Stimulated activated CD4-positive, alpha-beta T cell treated with anti-CD3 and anti-CD28 coated beads, Interleukin-1b, Interleukin-23, amount 100 ng/mL, for 24 hours (primary cell): ENCODE data around the gene ZNF772.
"Not testable (repeated sequence)": the region's sequence is repeated elsewhere in the genome, so short reads cannot be mapped to it uniquely, and the experiment has no call there.

ENCODE experiments used
- DNase-seq, 4 experiments: peaks; one replicate each; pipeline ENCODE4 v3.0.0-alpha.2; 2020; ENCODE audit warnings: low read depth in 4 of 4, low spot score in 1 of 4

ZNF772 gene

DNA sequence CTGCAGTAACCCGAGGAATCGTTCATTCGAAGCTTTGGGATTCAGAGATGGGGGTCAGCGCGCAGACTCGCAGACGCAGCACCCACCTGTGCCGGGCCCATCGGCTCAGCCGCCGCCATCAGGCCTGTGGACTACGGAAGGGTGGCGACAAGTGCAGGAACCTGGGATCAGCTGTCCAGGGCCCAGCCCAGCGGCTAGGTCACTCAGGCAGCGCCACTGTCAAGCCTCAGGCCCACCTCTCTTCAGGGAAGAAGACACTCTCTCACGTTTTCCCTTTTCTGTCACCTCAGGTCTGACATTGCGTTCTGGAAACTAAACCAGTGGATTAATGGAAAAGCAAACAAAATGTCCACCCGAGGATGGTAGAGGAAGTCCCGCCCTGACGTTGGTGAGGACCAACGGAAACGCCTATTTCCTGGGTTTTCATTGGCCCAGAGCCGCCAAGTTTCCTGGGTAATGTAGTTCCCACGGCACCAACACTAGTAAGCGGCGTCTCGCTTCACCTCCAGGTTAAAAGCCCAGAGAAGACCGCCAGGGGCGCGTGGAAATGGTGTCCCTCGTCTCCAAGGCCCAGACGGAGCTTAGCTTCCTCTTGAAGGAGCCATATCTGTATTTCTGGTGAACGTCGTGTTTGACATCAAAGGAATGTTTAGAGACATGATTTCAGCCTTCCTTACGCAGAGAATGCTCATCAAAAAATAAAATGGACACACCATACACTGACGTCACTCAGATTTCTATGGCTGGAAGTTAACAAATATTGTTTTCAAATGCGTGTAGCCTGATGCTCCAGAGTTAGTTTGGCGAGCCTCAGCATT lies at the start of gene ZNF772:
Gene ZNF772 (minus strand): TSS at position 376 of the 818 bp plus-strand sequence. CDS start 257 bp downstream, at position 119.
- peak; percentile 64 to 76 (median 74) for DNase-seq

DNA sequence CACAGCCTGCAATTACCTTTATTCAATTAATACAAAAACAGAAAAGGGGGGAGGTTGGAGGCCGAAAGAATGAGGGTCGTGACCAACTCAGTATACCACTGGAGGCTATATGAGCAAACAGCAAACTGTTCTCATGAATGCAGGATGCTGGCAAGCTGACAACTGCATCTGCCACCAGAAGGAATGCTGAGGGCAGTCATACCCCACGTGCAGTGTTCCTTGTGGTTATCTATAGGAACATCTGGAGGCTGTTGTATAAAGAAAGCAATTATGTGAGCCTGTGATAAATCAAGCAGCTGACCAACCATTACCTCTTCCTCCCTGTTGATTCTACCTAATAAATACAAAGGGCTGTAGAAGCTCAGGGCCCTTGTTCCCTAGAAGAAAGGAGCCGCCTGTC lies 40.7 kb upstream of the ZNF772 start:
- not testable (repeated sequence) for DNase-seq

DNA sequence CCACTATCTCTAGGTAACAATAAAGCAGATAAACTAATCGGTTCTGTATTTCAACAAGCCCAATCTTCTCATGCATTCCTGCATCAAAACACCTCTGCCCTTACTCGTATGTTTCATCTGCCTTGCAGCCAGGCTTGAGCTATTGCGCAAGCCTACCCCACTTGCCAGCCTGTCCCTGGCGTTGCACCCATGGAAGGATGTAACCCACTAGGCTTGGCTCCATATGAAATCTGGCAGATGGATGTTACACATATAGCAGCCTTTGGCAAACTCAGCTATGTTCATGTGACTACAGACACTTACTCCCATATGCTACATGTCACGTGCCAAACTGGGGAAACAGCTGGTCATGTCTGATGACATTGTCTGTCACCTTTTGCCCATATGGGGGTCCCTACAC lies 37.9 kb upstream of the ZNF772 start:
- no peak for DNase-seq

DNA sequence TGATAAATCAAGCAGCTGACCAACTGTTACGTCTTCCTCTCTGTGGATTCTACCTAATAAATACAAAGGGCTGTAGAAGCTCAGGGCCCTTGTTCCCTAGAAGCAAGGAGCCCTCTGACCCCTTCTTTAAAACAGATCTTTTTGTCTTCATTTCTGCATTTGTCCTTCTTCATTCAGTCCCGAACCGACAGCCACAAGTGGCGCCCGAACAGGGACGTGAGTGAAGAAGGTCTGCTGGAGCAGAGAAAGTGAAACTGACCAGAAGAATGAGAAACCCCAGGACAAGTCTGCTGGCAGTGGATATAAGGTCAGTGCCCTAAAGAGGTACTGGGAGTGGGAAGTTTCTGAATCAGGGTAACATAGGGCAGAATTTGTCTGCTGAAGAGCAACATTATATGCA lies 35.5 kb upstream of the ZNF772 start:
- no peak for DNase-seq

DNA sequence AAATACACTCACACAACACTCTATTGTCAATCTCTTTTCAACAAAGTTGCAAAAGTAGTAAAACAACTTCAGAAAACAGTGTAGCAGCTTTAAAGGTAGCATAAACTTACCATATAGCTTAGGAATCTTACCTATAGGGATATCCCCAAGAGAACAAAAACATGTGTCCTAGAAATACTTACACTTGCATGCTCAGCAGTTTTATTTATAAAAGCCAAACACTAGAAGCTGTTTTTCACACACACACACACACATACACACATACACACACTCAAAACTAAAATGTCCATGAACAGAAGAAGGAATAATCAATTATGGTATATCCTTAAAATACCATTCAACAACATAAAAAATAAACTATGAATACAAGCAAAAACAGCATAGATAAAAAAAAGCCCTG lies 34.1 kb upstream of the ZNF772 start:
- no peak for DNase-seq

DNA sequence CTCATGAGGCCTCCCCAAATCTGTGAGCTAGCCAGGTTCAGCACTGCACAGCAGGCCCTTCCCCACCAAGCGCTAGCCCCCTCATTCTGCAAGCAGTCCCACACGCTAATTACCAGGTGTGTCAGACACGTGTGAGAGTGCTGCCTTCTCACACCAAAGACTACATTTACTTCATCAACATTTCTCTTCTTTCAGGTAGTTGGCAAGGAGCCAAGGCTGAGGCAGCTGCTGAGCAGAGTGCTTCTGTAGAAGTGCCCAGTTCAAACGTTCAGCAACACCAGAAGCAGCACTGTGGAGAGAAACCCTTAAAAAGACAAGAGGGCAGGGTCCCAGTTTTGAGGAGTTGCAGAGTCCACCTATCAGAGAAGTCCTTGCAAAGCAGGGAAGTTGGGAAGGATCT lies 28.8 kb upstream of the ZNF772 start:
- no peak for DNase-seq

DNA sequence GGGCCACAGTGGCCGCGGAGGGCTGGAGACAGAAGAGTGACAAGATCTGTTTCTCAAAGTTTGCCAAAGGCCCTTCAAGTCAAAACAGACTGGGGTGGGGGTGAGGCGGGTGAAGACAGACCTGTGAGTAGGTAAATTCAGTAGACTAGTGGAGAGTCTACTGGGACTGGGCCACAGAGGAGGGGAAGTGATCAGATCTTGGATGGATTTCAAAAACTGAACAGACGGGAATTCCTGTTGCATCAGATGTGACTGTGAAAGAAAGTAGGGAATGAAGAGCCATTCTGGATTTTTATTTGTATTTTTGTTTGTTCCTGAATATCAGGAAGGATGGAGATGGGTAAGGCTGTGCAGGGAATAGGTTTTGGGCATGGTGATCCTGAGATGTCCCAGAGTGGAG lies 23.0 kb upstream of the ZNF772 start:
- DNase-seq = not testable (repeated sequence)

DNA sequence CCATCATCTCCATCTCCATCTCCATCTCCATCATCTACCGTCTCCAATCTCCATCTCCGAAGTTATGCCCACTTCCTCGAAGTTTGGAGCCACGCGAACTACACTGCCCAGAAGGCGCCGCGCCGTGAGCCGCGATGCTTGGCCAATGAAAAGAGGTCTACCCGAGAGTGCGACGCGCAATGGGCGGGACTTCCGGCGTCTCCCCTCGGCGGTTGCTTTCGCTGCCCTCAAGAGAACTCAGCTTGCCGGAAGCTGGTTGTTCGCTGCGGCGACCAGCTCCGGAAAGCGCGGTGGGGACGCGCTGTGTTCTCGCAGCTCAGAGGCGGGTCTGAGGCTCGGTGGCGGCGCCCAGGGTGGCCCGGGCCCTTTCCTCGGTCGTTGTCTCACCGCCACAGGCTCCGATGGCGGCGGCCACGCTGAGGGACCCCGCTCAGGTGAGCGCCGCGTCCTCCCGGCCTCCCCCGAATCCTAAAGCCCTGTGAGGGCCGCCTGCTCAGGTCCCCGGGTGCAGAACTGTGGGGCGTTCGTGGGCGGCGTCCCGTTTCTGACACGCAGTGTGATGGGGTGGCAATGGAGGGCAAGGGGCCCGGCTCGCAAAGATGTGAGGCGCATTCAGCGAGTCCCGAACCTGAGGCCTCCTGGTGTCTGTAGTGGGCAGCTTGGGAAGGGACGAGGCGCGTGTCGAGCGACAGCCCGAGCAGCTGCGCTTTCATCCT lies 22.5 kb upstream of the ZNF772 start, which contains the start of gene ZNF773:
Gene ZNF773 (plus strand): TSS at position 259 of the 716 bp plus-strand sequence. CDS start 143 bp downstream, at position 402.
- peak; percentile 89 to 95 (median 93) for DNase-seq

DNA sequence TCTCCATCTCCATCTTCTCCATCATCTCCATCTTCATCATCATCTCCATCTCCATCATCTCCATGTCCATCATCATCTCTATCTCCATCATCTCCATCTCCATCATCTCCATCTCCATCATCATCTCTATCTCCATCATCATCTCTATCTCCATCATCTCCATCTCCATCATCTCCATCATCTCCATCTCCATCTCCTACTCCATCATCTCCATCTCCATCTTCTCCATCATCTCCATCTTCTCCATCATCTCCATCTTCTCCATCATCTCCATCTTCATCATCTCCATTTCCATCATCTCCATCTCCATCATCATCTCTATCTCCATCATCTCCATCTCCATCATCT lies 21.9 kb upstream of the ZNF772 start:
- DNase-seq = not testable (repeated sequence)

DNA sequence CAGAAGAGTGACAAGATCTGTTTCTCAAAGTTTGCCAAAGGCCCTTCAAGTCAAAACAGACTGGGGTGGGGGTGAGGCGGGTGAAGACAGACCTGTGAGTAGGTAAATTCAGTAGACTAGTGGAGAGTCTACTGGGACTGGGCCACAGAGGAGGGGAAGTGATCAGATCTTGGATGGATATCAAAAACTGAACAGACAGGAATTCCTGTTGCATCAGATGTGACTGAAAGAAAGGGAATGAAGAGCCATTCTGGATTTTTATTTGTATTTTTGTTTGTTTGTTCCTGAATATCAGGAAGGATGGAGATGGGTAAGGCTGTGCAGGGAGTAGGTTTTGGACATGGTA lies 10.9 kb upstream of the ZNF772 start:
- DNase-seq = not testable (repeated sequence)

DNA sequence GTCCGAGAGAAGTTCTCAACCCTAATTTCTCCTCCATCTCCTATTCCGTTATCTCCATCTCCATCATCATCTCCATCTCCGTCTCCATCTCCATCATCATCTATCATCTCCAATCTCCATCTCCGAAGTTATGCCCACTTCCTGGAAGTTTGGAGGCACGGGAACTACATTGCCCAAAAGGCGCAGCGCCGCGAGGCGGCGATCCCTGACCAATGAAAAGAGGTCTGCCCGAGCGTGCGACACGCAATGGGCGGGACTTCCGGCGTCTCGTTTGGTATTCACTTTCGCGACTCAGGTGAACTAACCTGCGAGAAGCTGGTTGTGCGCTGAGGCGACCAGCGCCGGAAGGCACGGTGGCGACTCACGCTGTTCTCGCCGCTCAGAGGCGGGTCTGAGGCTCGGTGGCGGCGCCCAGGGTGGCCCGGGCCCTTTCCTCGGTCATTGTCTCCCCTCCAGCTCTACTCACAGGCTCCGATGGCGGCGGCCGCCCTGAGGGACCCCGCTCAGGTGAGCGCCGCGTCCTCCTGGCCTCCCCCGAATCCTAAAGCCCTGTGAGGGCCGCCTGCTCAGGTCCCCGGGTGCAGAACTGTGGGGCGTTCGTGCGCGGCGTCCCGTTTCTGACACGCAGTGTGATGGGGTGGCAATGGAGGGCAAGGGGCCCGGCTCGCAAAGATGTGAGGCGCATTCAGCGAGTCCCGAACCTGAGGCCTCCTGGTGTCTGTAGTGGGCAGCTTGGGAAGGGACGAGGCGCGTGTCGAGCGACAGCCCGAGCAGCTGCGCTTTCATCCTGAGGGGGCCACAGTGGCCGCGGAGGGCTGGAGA lies 10.3 kb upstream of the ZNF772 start, which contains the start of gene ZNF419:
Gene ZNF419 (plus strand): TSS at position 274 of the 822 bp plus-strand sequence. CDS start 201 bp downstream, at position 475.
- peak; percentile 86 to 96 (median 90) for DNase-seq

DNA sequence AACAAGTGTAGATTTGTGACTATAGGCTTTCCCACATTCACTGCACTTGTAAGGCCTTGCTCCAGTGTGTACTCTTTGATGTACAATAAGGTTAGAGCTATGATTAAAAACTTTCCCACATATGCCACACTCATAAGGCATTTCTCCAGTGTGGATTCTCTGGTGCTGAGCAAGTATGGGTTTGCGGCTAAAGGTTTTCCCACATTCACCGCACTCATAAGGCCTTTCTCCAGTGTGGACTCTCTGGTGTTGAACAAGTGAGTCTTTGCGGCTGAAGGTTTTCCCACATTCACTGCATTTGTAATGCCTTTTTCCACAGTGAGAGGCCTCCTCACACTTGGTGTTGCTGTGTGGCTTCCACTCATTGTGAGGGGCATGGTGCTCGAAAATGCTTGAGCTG lies 3.7 kb downstream of the ZNF772 start:
- DNase-seq = no peak

DNA sequence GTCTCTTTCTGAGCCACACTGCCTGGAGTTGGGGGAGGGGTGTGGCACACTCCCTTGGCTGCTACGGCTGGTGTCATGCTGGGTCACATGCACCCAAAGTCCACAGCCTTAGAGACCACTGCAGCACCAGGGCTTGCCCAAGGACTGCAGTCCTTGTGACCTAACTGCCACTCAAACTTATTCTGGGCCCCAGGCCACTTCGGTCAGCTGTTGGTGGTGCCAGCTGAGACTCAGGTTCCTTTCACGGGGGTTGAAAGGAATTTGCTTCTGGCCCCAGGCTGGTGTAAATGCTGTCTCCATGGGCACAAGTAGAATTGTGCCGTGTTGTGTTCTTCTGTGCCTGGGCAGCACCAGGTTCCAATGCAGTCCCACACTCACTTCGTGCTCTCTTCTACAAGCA lies 10.9 kb downstream of the ZNF772 start:
- DNase-seq = no peak

DNA sequence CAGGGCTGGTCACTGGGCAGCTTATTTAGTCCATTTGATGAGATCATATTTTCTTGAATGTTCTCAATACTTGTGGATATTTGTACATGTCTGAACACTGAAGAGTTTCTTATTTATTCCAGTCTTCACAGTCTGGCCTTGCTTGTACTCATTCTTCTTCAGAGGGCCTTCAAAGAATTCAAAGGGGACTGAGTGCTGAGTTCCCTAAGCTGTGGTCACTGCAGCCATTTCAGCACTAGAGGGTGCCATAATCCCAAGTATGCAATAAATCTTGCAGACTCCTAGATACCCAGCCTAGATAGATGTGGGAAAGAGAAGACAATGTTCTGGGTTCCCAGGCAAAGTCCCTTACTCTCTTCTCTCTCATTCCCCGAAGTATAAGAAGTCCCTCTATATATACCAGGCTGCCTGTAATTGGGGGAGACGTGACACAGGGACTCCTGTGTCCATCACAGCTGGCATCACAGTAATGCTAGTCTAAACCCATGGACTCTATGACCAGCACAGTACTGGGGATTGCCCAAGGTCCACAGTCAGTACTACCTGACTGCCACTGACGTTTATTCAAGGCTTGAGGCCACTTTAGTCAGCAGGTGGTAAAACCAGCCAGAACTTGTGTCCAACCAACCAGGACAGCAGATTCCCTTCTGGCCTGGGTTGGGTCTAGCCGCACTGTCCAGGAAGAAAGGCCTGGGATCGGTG lies 11.5 kb downstream of the ZNF772 start:
- no peak for DNase-seq

DNA sequence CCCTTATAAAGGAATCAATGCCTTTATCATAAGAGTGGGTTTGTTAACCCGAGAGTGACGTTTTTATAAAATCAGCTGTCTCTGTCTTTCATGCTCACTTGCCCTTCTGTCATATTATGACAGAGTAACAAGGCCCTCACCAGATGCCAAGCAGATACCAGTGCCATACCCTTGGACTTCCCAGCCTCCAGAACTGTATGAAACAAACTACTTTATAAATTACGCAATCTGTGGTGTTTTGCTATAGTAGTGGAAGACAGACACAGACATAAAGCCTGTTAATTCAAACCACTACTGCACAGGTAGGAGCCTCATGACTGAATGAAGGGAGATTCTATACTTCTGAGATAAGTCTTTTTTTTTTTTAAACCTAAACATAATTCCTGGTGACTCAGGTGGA lies 25.1 kb downstream of the ZNF772 start:
- DNase-seq = no peak

DNA sequence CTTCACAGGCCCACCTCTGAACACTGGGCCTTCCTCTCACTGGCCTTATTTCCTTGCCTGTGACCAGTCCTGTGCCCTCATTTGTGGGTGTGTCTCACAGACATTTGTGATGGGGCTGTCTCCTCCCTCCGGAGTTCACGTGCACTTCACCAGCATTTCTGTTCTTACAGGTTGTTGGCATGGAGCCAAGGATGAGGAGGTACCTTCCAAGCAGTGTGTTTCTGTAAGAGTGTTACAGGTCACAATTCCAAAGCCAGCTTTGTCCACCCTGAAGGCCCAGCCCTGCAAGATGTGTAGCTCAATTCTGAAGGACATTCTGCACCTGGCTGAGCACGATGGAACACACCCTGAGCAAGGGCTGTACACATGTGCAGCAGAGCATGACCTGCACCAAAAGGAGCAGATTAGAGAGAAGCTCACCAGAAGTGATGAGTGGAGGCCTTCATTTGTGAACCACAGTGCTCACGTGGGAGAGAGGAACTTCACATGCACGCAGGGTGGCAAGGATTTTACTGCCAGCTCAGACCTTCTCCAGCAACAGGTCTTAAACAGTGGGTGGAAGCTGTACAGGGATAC lies 34.2 kb downstream of the ZNF772 start:
- no peak for DNase-seq

DNA sequence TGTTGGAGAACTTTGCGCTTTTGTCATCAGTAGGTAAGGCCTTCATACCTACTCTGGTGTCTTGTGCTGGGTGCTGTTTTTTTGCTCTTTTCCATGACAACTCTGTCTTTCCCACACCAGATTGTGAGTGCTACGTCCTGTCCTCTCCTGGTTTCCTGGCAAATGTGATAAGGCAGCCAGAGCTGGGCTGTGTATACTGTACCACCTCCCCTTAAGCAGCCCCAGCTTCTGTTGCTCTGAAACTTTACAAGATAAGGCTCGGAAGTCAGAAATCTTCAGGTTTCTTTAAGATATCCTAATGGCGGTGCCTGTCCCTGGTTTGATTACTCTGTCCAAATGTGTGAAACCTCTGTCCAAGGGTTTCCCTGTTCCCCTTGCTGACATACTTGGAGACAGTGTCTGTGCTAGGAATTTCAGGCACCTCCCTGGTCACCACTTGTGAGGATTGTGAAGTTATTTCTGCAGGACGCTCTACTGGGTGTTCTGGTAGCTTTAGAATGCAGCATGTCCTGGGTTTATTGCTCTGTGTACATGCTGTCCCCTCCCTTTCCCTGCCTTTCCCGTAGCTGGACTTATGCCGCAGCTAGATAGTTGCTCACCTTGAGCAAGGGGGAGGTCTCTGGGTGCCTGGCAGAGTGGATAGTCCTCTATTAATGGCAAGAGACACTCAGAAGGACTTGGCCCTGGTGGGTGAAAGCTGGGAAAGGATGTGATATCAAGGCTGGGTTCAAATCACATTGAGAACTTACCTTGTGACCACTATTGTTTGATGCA lies 35.2 kb downstream of the ZNF772 start:
- DNase-seq = no peak

DNA sequence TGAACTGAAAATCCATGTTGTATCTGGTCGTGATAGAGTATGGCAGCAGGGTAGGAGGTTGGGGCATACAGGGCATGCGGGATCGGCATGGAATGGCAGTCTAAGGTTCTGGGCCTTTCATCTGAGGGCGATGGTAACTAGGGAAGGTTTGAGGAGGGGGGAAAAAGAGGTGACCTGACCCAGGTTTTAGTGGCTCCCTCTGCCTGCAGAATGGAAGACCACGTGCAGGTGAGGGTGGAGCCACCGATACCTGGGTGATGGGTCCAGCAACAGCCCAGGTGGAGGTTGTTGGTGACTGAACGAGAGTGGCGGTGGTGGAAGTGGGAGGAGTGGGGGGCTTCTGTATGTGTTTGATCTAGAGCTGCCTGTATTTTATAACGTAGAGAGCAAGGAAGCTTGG lies 38.4 kb downstream of the ZNF772 start:
- no peak for DNase-seq

DNA sequence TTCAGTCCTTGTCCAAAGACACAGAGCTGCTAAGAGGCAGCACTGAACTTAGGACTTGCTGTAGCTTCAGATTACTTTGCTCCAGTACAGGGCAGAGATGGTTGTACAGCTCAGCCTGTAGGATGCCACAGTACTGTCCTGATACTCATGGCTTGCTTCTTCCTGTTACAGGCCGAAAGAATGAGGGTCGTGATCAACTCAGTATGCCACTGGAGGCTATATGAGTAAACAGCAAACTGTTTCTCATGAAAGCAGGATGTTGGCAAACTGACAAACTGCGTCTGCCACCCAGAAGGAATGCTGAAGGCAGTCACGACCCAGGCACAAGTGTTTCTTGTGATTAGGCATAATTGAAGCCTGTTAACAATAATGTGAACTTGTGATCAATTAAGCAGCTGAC lies 39.4 kb downstream of the ZNF772 start:
- no peak for DNase-seq

DNA sequence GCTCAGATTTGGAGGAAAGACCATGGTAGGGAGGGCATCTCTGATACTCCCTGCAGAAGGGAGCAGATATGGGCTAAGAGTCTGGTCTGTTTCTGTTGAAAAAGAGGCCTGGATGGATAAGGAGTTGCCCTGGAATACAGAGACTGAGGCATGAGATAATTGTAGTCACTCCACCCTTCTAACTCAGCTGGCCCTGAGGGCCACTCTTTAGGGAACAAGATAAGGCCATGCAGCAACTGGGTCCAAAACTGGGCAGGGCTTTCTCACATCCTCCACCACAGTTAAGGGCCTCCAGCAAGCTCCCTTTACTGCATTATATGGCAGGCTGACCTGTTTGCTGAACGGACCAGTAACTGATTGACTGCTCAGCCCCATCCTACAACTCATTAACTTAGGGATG lies 40.9 kb downstream of the ZNF772 start:
- no peak for DNase-seq
